ENCODE data around the gene CYTL1. TPM values are rescaled to one million over a fixed set of nuclear protein-coding genes. Genes with fewer than 3 reads are reported as not detected.
"Not testable (repeated sequence)": the region's sequence is repeated elsewhere in the genome, so short reads cannot be mapped to it uniquely, and the experiment has no call there.

The CYTL1 gene
- polyA plus RNA-seq, 3 donors = 8.4 to 8.7 (median 8.5) TPM

DNA sequence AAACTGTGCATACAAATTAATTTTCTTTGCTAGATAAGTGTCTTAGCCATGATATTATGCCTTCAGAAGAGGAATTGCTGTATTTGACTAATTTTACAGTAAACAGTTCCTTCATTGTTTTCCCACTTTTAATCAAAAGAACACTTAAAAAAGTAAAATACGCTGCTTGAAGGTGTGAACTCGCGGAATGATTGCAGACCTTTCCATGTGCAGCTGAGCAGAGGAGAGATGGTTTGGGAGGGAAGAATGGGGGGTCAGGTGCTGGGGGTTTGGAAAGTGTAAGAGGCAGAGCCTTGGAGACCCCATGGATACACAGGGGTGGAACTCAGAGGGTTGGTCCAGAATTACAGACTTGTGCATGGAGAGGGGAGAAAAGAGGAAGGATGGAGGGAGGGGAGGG is 15.3 kb downstream of the CYTL1 start:
- no peak for DNase-seq (ENCODE audit: low read depth in 3 of 3, low spot score in 2 of 3)

DNA sequence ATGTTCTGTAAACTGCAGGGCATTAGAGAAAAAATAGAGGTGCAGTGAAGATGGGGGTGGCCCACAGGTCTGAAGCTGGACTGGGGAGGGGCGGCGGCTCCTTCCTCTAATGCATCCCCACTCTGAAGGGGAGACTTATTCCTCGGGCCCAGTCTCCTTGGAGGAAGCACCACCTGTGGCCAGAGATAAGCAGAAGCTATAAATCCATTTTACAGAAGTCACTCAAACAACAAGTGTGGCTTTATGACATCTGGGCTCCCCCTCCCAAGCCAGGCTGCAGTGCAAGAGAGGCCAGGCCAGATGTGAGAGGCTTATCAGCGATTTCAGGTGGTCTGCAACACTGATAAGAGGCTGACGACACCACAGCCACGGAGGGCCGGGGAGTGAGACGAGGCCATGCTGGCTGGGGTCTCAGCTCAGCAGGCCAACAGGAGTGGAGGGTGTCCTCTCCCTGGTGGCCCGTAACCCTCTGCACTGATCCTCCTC is 15.8 kb downstream of the CYTL1 start:
- no peak for DNase-seq (ENCODE audit: low read depth in 3 of 3, low spot score in 2 of 3)

- not testable (repeated sequence) for DNase-seq (ENCODE audit: low read depth in 3 of 3, low spot score in 2 of 3)
Measured at GRCh38 chr4:5001641-5002040, 17.6 kb downstream of the CYTL1 start.

DNA sequence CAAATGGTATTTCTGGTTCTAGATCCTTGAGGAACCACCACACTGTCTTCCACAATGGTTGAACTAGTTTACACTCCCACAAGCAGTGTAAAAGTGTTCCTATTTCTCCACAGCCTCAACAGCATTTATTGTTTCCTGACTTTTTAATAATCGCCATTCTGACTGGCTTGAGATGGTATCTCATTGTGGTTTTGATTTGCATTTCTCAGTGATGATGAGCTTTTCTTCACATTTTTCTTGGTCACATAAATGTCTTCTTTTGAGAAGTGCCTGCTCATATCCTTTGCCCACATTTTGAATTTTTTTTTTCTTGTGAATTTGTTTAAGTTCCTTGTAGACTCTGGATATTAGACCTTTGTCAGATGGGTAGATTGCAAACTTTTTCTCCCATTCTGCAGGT is 22.3 kb downstream of the CYTL1 start:
- DNase-seq (ENCODE audit: low read depth in 3 of 3, low spot score in 2 of 3) = not testable (repeated sequence)

GRCh38 chr4:4995908-4996265 is 23.4 kb downstream of the CYTL1 start:
- DNase-seq (ENCODE audit: low read depth in 3 of 3, low spot score in 2 of 3) = no peak

DNA sequence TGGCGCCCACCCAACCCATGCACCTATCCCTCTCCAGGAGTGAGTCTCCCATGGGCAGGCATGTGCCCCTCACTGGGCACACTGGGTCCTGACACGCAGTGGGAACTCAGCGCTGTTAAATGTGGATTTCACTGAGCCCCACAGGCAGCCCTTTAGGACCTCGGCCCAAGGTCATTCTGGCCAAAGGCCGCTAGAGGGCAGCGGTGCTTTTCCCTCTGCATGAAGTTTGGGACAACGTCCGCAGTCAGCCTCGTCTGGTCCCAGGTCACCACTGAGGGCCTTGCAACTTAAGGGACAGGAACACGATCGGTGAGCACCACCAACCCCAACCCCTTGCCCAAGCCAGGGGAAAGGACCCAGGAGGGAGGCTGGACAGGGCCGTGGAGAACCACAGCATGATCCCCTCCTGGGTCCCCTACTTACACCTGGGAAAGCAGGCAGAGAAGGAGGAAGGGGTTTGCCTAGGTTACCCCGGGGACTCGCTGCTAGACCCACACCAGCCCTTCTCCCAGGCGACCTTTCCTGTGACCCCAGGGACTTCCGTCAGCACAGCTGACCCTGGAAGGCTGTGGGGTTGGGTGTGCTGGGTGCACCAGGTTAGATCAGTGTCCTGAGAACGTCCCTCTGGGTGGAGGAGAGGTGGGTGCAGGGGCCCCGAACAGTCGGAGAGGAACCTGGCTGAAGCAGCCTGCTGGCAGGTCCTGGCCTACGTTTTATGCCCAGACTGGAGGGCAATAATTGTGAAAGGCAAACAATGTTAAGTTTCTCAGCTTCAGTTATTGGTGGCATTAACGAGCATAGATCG is 24.0 kb downstream of the CYTL1 start:
- peak; percentile 23 to 46 (median 42) for DNase-seq (ENCODE audit: low read depth in 3 of 3, low spot score in 2 of 3)

DNA sequence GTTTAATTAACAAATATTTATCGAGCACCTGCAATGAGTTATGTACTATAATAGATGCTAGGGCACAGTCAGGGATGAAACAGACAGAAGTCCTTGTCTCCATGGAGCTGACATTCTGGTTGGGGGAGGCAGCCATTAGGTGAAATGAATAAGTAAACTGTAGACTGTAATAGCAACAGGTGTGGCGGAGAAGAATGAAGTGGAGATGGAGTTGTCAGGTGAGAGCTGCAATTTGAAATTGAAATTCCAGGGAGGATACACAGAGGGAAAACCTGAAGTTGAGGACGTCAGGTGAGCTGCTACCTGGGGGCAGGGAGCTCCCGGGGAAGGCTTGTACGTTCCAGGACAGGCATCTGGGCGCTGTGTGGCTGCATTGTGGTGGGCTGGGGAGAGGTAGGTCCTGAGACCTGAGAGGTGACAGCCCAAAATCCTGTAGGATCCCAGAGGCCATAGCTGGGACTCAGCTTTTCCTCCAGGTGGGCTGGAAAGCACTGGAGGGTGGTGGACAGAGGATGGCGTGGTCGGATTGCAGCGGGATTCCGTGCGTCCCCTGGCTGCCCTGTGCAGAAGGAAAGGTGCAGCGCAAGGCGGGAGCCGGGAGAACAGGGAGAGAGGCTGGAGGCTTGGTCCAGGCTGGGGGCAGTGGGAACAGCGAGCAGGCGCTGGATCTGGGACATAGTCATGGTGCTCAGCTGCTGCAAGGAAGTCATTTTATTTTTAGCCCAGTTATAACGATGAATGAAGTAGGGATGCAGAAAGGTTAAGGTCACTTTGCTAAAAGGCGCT is 24.8 kb downstream of the CYTL1 start:
- DNase-seq (ENCODE audit: low read depth in 3 of 3, low spot score in 2 of 3) = no peak

- no peak for DNase-seq (ENCODE audit: low read depth in 3 of 3, low spot score in 2 of 3)
Measured at GRCh38 chr4:4992833-4993232, 26.4 kb downstream of the CYTL1 start.

- DNase-seq (ENCODE audit: low read depth in 3 of 3, low spot score in 2 of 3) = no peak
Measured at GRCh38 chr4:4991541-4992099, 27.6 kb downstream of the CYTL1 start.

DNA sequence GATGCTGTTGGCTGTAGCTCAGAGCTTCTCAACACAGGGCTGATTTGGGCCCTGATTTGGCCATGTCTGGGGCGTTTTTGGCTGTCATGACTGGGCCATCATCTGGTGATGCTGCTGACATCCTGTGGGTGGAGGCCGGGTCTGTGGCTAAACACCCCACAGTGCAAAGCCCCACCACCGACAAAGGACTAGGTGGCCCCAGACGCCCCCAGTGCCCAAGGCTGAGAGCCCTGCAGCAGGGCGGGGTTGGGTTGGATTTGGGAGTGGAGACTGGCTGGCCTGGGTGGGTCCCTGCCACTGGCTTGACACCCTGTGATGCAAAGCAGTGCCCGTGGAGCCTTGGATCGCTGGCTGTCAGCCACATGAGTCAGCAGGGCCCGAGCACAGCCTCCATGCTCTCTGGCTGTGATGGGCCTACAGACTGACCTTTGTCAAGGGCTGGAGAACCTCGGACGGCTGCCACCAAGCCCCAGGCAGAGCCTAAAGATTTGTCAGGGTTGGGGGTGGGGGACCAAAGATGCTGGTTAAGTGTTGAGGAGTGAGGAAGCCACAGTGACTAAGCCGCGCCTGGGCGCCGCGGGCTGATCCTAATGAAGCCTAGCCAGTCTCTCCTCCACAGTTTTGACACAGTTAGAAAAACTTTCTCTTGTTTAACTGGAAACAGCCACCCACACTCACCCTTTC is 28.3 kb downstream of the CYTL1 start:
- no peak for DNase-seq (ENCODE audit: low read depth in 3 of 3, low spot score in 2 of 3)

DNA sequence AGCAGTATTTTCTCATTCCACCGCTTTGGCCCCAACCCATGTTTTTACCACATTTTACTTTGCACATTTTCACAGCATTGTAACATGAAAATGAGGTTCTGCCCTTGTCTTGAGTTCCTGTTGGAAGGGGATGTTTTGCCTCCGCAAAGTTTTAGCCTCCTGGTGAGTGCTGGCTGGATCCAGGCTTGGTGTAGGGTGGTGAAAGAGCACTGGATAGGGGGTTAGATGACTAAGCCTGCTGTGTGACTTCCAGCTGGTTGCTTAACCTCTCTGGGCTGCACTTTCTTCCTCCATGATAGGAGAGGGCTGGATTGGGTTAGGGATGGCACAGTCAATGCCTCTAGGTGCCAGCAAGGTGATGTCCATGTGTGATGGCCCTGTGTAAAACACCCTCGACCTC is 28.9 kb downstream of the CYTL1 start:
- no peak for DNase-seq (ENCODE audit: low read depth in 3 of 3, low spot score in 2 of 3)

- no peak for DNase-seq (ENCODE audit: low read depth in 3 of 3, low spot score in 2 of 3)
Measured at GRCh38 chr4:4989083-4989622, 30.1 kb downstream of the CYTL1 start.

DNA sequence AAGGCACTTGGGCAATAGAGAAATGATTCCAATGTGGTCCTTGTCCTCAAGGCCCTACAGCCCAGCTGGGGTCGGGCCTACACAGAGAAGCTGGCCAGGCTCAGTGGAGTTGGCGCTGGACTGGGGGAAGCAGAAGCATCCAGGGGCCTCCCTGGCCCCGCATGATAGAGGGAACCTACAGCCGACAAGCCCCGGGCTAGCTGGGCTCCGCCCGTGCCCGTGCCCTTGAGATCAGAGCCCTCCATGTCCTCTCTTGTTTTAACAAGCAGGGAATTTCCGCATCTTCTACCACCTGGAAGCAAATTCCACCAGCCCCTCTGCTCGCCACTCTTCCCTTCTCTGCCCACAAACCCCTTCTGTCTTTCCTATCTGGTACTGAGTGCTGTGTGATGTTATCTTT is 31.6 kb downstream of the CYTL1 start:
- DNase-seq (ENCODE audit: low read depth in 3 of 3, low spot score in 2 of 3) = no peak

DNA sequence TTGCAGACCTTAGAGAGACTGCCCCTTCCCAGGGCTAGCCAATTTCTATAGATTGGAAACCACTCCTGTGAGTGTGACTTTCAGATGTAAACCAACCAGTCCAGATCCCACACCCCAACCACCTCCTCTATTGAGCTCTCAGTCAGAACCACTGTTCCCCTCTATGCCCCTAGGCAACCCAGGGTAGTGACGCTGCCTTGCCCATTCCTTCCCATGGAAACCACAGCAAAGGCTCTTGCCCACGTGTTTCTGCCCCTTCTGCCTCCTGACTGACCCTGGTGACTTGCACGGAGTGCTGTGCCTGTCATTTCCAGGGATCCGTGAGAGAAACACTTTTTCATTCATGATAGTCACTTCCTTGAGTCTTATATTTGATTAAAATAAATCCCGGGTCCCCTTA is 32.4 kb downstream of the CYTL1 start:
- DNase-seq (ENCODE audit: low read depth in 3 of 3, low spot score in 2 of 3) = no peak

DNA sequence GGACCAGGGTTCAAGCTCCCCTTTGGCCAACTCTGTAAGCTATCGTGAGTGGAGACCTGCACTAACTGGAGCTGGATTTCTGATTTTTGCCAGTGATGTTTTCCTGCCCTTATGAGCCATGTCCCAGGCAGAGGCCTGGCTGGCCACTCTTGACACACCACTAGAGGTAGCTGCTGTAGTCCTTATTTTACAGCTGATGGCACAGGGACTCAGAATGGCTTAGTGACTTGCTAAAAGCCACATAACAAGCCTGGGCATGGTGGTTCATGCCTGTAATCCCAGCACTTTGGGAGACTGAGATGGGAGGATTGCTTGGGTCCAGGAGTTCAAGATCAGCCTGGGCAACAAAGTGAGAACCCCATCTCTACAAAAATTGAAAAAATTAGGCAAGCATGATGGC is 33.4 kb downstream of the CYTL1 start:
- DNase-seq (ENCODE audit: low read depth in 3 of 3, low spot score in 2 of 3) = no peak

GRCh38 chr4:4985036-4985435 is 34.2 kb downstream of the CYTL1 start:
- DNase-seq (ENCODE audit: low read depth in 3 of 3, low spot score in 2 of 3) = no peak

- no peak for DNase-seq (ENCODE audit: low read depth in 3 of 3, low spot score in 2 of 3)
Measured at GRCh38 chr4:4984186-4984585, 35.1 kb downstream of the CYTL1 start.

DNA sequence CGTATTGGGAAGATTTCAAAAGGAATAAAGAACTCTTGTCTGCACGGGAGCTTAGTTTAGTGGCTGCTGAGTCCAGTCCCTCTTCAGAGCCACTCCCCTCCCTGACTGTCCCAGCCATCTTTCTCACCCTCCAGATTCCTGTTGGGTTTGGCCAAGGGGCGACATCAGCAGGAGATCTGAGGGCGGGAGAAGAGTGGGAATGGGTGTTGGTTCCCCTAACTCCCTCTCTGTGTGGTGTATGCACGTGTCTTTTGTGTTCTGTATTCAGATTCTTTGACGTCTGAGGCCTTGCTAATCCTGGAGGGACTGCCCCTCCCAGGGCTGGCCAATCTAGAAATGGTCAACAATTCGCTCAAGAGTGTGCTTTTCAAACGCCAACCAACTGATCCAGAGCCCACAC is 37.4 kb downstream of the CYTL1 start:
- no peak for DNase-seq (ENCODE audit: low read depth in 3 of 3, low spot score in 2 of 3)

DNA sequence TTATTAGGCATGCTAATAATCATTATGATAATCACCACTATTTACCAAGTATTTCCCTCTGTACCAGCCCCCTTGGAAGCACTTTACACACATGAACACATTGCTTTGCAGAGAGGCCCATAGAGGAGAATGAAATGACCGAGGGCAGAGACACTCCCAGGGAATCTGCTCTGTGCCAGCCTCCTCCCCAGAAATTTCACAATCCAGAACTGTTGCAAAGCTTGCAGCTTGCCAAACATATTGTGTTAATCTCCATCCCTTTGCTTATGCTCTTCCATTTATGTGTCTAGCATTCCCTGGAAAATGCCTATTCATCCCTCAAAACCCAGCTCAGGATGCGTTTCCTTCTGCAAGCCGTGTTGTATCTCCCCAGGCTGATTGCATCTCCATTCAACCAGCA is 37.8 kb downstream of the CYTL1 start:
- DNase-seq (ENCODE audit: low read depth in 3 of 3, low spot score in 2 of 3) = no peak

DNA sequence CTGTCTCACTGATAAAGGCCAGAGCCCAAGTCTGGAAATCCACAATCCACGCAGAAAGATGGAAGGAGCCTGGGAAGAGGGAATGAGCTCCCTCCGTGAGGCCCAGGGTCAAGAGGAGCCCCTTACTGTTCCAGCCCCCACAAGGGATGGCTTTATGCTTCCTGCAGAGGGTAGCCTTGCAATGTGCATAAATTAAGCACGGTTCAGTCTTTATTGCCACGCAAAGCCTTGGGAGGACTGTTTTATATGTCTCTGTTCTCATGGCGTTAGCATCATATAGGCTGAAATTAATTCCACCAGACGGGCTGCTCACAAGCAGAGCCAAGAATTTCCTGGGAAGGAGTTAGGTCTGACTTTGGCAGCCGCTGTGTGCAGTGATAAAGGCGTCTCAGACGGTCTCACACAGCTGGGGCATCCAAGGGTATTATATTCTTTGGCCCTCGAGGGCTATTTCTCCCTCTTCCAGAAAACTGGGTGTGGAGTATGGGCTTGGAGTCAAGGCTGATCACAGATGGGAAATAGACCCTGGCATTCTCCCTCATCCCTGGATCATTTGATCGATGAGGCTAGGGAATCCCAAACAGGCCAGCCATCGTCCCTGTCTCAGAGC is 38.5 kb downstream of the CYTL1 start:
- DNase-seq (ENCODE audit: low read depth in 3 of 3, low spot score in 2 of 3) = no peak
